ENCODE data around the gene CKAP4. TPM values are rescaled to one million over a fixed set of nuclear protein-coding genes. Genes with fewer than 3 reads are reported as not detected.
A peak's percentile ranks its signal among the peaks of the same experiment; 100 is the strongest.

CKAP4 gene
- total RNA-seq, 4 donors from 2014 or later, result 30.6 to 41.4 (median 36.2) TPM

GRCh38 chr12:106245767-106246166 lies 2.1 kb downstream of the CKAP4 start:
- 31 to 39% methylated on average over 6 to 12 of the region's 12 CpGs for WGBS, 2 donors (ENCODE audit: low coverage in 1 of 2)
- peak overlapping the region in 2 of 4 donors; percentile 68 to 80 for H3K4me3 ChIP-seq
- no peak for TF ChIP-seq EP300 (IDR thresholded peaks at IDR 0.05; ENCODE audit: low read depth)
- TF ChIP-seq CTCF (IDR thresholded peaks at IDR 0.05), result no peak
- peak; percentile 18 to 60 (median 50) for TF ChIP-seq POLR2AphosphoS5 (IDR thresholded peaks at IDR 0.05)
- TF ChIP-seq POLR2A (IDR thresholded peaks at IDR 0.05), result peak; percentile 7
- no peaks in the 10 kb centered on the region for H3K9me3 ChIP-seq
- peaks cover 34 to 46% (median 40%) of the 10 kb centered on the region in 4 donors for H3K4me1 ChIP-seq
- H3K27ac ChIP-seq, result peak overlapping the region; percentile 92 to 99 (median 98)
- peak; percentile 80 for DNase-seq
- no peaks in the 10 kb centered on the region for H3K27me3 ChIP-seq
- in situ Hi-C loops (cut with MboI; ENCODE audit: low pct_ligation_motif_present in 1 of 4, low pct_unique_long_range_greater_than_20kb in 1 of 4, low sequenced_read_pairs in 3 of 4), result loop anchor here in 1 of 4 donors (10.0 kb wide), 1 partner anchor 49 kb away; no protein-coding TSS in a partner anchor
- intact Hi-C loops (cut with DNase I; ENCODE audit: low total_unique reads), result loop anchor here (10.0 kb wide), 2 partner anchors 109 to 849 kb away; partner anchors contain the start of genes CRY1 and POLR3B
- H3K36me3 ChIP-seq, result no peaks in the 10 kb centered on the region

GRCh38 chr12:106243620-106244019 lies 4.2 kb downstream of the CKAP4 start:
- no peak overlapping the region for H3K4me3 ChIP-seq
- H3K27ac ChIP-seq, result no peak overlapping the region
- no peaks in the 10 kb centered on the region for H3K27me3 ChIP-seq
- peaks cover 28 to 37% (median 29%) of the 10 kb centered on the region in 4 donors for H3K4me1 ChIP-seq
- H3K36me3 ChIP-seq, result peaks cover 0 to 16% (median 8%) of the 10 kb centered on the region in 4 donors
- H3K9me3 ChIP-seq, result no peaks in the 10 kb centered on the region
- intact Hi-C loops (cut with DNase I; ENCODE audit: low total_unique reads) (loop anchor here (10.0 kb wide), 2 partner anchors 111 to 851 kb away; partner anchors contain the start of genes CRY1 and POLR3B), in situ Hi-C loops (cut with MboI; ENCODE audit: low pct_ligation_motif_present in 1 of 4, low pct_unique_long_range_greater_than_20kb in 1 of 4, low sequenced_read_pairs in 3 of 4) (loop anchor here in 1 of 4 donors (10.0 kb wide), 1 partner anchor 51 kb away; no protein-coding TSS in a partner anchor)
- DNase-seq, result no peak
- TF ChIP-seq POLR2A (IDR thresholded peaks at IDR 0.05), result no peak
- TF ChIP-seq CTCF (IDR thresholded peaks at IDR 0.05), result no peak
- no peak for TF ChIP-seq EP300 (IDR thresholded peaks at IDR 0.05; ENCODE audit: low read depth)
- no peak for TF ChIP-seq POLR2AphosphoS5 (IDR thresholded peaks at IDR 0.05)

- Histone ChIP-seq H3K4me3 (no peak overlapping the region), H3K27me3 (no peaks in the 10 kb centered on the region), H3K4me1 (peaks cover 17 to 23% (median 19%) of the 10 kb centered on the region in 4 donors), H3K9me3 (no peaks in the 10 kb centered on the region), H3K36me3 (peaks cover 0 to 22% (median 10%) of the 10 kb centered on the region in 4 donors), H3K27ac (no peak overlapping the region)
- intact Hi-C loops (cut with DNase I; ENCODE audit: low total_unique reads), result loop anchor here (10.0 kb wide), 2 partner anchors 114 to 854 kb away; partner anchors contain the start of genes CRY1 and POLR3B
- in situ Hi-C loops (cut with MboI; ENCODE audit: low pct_ligation_motif_present in 1 of 4, low pct_unique_long_range_greater_than_20kb in 1 of 4, low sequenced_read_pairs in 3 of 4), result loop anchor here in 1 of 4 donors (10.0 kb wide), 1 partner anchor 54 kb away; no protein-coding TSS in a partner anchor
- DNase-seq, result no peak
- no peak for TF ChIP-seq POLR2A (IDR thresholded peaks at IDR 0.05)
- no peak for TF ChIP-seq CTCF (IDR thresholded peaks at IDR 0.05)
- TF ChIP-seq EP300 (IDR thresholded peaks at IDR 0.05; ENCODE audit: low read depth), result no peak
- no peak for TF ChIP-seq POLR2AphosphoS5 (IDR thresholded peaks at IDR 0.05)
These were observed 7.0 kb downstream of the CKAP4 start for GRCh38 chr12:106240821-106241220.

- H3K9me3 ChIP-seq, result no peaks in the 10 kb centered on the region
- H3K36me3 ChIP-seq, result peaks cover 0 to 22% (median 10%) of the 10 kb centered on the region in 4 donors
- intact Hi-C loops (cut with DNase I; ENCODE audit: low total_unique reads) (loop anchor here (10.0 kb wide), 2 partner anchors 115 to 855 kb away; partner anchors contain the start of genes CRY1 and POLR3B), in situ Hi-C loops (cut with MboI; ENCODE audit: low pct_ligation_motif_present in 1 of 4, low pct_unique_long_range_greater_than_20kb in 1 of 4, low sequenced_read_pairs in 3 of 4) (loop anchor here in 1 of 4 donors (10.0 kb wide), 1 partner anchor 55 kb away; no protein-coding TSS in a partner anchor)
- no peak for DNase-seq
- 80 to 98% methylated on average over 1 to 12 of the region's 12 CpGs for WGBS, 2 donors (ENCODE audit: low coverage in 1 of 2)
- TF ChIP-seq POLR2A (IDR thresholded peaks at IDR 0.05), result no peak
- TF ChIP-seq EP300 (IDR thresholded peaks at IDR 0.05; ENCODE audit: low read depth), result no peak
- TF ChIP-seq CTCF (IDR thresholded peaks at IDR 0.05), result no peak
- TF ChIP-seq POLR2AphosphoS5 (IDR thresholded peaks at IDR 0.05), result no peak
- no peak overlapping the region for H3K27ac ChIP-seq
- no peaks in the 10 kb centered on the region for H3K27me3 ChIP-seq
- H3K4me3 ChIP-seq, result no peak overlapping the region
- H3K4me1 ChIP-seq, result peaks cover 8 to 15% (median 12%) of the 10 kb centered on the region in 4 donors
These were observed 7.9 kb downstream of the CKAP4 start for GRCh38 chr12:106239951-106240335.

All from transverse colon (tissue), 4 donors.